ENCODE data around the gene PRM2. TPM values are rescaled to one million over a fixed set of nuclear protein-coding genes. Genes with fewer than 3 reads are reported as not detected.
A peak's percentile ranks its signal among the peaks of the same experiment; 100 is the strongest.

PRM2 gene
- polyA plus RNA-seq, 2 of the 4 experiments (the other 2 are of a cell fraction) = not detected

- CTCF ChIA-PET = interaction anchor here (1.0 kb wide), 1 partner anchor 335 kb away, joined by 7 read pairs; no protein-coding TSS in a partner anchor
- ATAC-seq = no peak
- no peaks in the 10 kb centered on the region for H3K9me3 ChIP-seq
- DNase-seq (ENCODE audit: low read depth in 1 of 2, low spot score in 1 of 2) = no peak
- no peak overlapping the region for H3K27ac ChIP-seq
- POLR2A ChIA-PET = no interaction called here
- WGBS (ENCODE audit: missing lambda C conversion rate) = 81% methylated on average over 5 of the region's 5 CpGs
- no peak overlapping the region for H3K4me3 ChIP-seq
- H3K4me2 ChIP-seq = no peak overlapping the region
- H3K4me1 ChIP-seq = no peaks in the 10 kb centered on the region
- TF ChIP-seq GATA3 (IDR thresholded peaks at IDR 0.05; ENCODE audit: borderline replicate concordance) = no peak
- TF ChIP-seq ZFP36 (IDR thresholded peaks at IDR 0.05; ENCODE audit: borderline replicate concordance, partially characterized antibody) = no peak
- TF ChIP-seq TFCP2L1 (CRISPR knock-in tag; IDR thresholded peaks at IDR 0.05) = no peak
- TF ChIP-seq NFE2L2 (conservative IDR thresholded peaks at IDR 0.05; ENCODE audit: low read length) = no peak
- no peak for TF ChIP-seq POLR2A (IDR thresholded peaks at IDR 0.05; ENCODE audit: low read length)
- TF ChIP-seq HMGXB4 (CRISPR knock-in tag; IDR thresholded peaks at IDR 0.05; ENCODE audit: borderline replicate concordance) = no peak
- TF ChIP-seq MYC (IDR thresholded peaks at IDR 0.05; ENCODE audit: borderline replicate concordance, low read length) = no peak
- no peak for TF ChIP-seq EP300 (IDR thresholded peaks at IDR 0.05)
- no peak for TF ChIP-seq BCL3 (IDR thresholded peaks at IDR 0.05)
- TF ChIP-seq ELK1 (IDR thresholded peaks at IDR 0.05; ENCODE audit: low read depth, low read length) = no peak
- no peak for TF ChIP-seq TP53 (CRISPR knock-in tag; IDR thresholded peaks at IDR 0.05)
- no peak for TF ChIP-seq JUN (IDR thresholded peaks at IDR 0.05)
- TF ChIP-seq PBX3 (IDR thresholded peaks at IDR 0.05) = no peak
- no peak for TF ChIP-seq FOSL2 (IDR thresholded peaks at IDR 0.05)
- no peak for TF ChIP-seq FOSL2 (CRISPR knock-in tag; IDR thresholded peaks at IDR 0.05)
- TF ChIP-seq FOXS1 (CRISPR knock-in tag; IDR thresholded peaks at IDR 0.05) = no peak
- TF ChIP-seq HEYL (CRISPR knock-in tag; IDR thresholded peaks at IDR 0.05) = no peak
- no peak for TF ChIP-seq ZC3H11A (IDR thresholded peaks at IDR 0.05)
- FAIRE-seq = no peak
Measured at GRCh38 chr16:11298143-11298900, 22.0 kb upstream of the PRM2 start.

- CTCF ChIA-PET = interaction anchor here (1.0 kb wide), 1 partner anchor 334 kb away, joined by 7 read pairs; no protein-coding TSS in a partner anchor
- H3K4me2 ChIP-seq = no peak overlapping the region
- WGBS (ENCODE audit: missing lambda C conversion rate) = 58% methylated on average over 16 of the region's 19 CpGs
- ATAC-seq (peak in 1 of 2 experiments; percentile 61; a peak in 3 of 6 replicates), FAIRE-seq (no peak), DNase-seq (ENCODE audit: low read depth in 1 of 2, low spot score in 1 of 2) (no peak)
- TF ChIP-seq KDM1A (IDR thresholded peaks at IDR 0.05; ENCODE audit: low read depth) (no peak), BCL3 (IDR thresholded peaks at IDR 0.05) (no peak), RARB (CRISPR knock-in tag; IDR thresholded peaks at IDR 0.05) (no peak), MYC (IDR thresholded peaks at IDR 0.05; ENCODE audit: borderline replicate concordance, low read length) (no peak)
- no peak overlapping the region for H3K27ac ChIP-seq
- H3K4me1 ChIP-seq = no peaks in the 10 kb centered on the region
- POLR2A ChIA-PET = no interaction called here
- no peak overlapping the region for H3K4me3 ChIP-seq
- no peaks in the 10 kb centered on the region for H3K9me3 ChIP-seq
Measured at GRCh38 chr16:11297492-11298142, 21.3 kb upstream of the PRM2 start.

All from A549 (cell line).